ENCODE measurements around the gene DLX2.
"Not testable (repeated sequence)": the region's sequence is repeated elsewhere in the genome, so short reads cannot be mapped to it uniquely, and the experiment has no call there.

GRCh38 chr2:172067905-172068304 lies 34.8 kb downstream of the DLX2 start:
- TF ChIP-seq CREB5 (CRISPR knock-in tag; IDR thresholded peaks at IDR 0.05; ENCODE audit: low read depth); GLIS3 (CRISPR knock-in tag; IDR thresholded peaks at IDR 0.05); TCF4 (CRISPR knock-in tag; IDR thresholded peaks at IDR 0.05; ENCODE audit: borderline replicate concordance); RARB (CRISPR knock-in tag; IDR thresholded peaks at IDR 0.05); ZFP30 (CRISPR knock-in tag; IDR thresholded peaks at IDR 0.05); ARNTL (CRISPR knock-in tag; IDR thresholded peaks at IDR 0.05; ENCODE audit: borderline replicate concordance, low read depth); PATZ1 (CRISPR knock-in tag; IDR thresholded peaks at IDR 0.05; ENCODE audit: borderline replicate concordance); PPARA (CRISPR knock-in tag; IDR thresholded peaks at IDR 0.05; ENCODE audit: borderline replicate concordance); ISL1 (CRISPR knock-in tag; IDR thresholded peaks at IDR 0.05); TOX (CRISPR knock-in tag; IDR thresholded peaks at IDR 0.05; ENCODE audit: borderline replicate concordance); SNAI2 (CRISPR knock-in tag; IDR thresholded peaks at IDR 0.05); ZFP3 (CRISPR knock-in tag; IDR thresholded peaks at IDR 0.05); POU6F1 (CRISPR knock-in tag; IDR thresholded peaks at IDR 0.05; ENCODE audit: borderline replicate concordance, low read depth); CSDC2 (CRISPR knock-in tag; IDR thresholded peaks at IDR 0.05): not testable (repeated sequence)
